Stimulated activated CD4-positive, alpha-beta T cell treated with anti-CD3 and anti-CD28 coated beads, Interleukin-12 subunit alpha, Interleukin-12 subunit beta, amount 100 ng/mL, for 24 hours (primary cell): ENCODE results near the gene CDCA5.
A peak's percentile ranks its signal among the peaks of the same experiment; 100 is the strongest.

Experiments
- DNase-seq, 2 experiments: peaks; one replicate each; pipeline ENCODE4 v3.0.0-alpha.2; 2020; ENCODE audit warnings: low read depth in 2 of 2

CDCA5 gene, protein sequence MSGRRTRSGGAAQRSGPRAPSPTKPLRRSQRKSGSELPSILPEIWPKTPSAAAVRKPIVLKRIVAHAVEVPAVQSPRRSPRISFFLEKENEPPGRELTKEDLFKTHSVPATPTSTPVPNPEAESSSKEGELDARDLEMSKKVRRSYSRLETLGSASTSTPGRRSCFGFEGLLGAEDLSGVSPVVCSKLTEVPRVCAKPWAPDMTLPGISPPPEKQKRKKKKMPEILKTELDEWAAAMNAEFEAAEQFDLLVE

DNA sequence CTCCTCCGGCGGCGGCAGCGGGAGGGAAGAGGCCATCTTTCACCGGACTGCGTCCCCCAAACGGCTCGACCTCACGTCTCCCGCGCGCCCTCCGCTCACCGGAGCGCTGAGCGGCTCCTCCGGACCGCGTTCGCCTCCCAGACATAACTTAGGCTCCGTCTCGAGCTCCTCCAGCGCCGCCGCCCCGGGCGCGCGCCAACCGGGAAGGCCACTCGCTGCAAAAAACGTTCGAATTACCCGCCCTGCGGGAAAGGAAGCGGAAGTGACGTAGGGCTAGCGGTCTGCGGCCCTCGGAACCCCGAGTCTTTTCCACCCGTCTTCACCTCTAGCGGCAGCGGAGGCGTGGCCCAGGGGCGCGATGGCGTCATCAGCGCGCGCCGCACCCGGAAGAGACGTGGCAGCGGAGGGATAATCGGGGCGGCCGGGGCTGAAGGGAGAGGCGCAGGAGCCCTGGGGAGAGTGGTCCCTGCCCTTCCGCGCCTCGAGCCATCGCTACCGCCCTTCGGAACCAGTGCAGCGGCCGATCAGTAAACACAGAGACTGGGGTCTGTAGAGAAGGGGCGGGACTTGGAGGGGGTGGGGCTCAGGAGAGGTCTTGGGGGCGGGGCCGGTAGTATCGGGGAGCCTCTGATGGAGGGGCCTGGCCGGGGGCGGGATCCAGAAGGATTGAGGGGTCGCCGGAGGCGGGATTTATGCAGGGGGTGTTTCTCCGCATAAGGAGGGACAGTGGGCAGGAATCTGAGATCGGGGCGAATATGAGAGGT is at the start of gene CDCA5, which contains the start of gene ZFPL1:
TSS of gene CDCA5 (minus strand) at position 207 of the 764 bp plus-strand sequence. CDS start at position 145, 62 bp downstream.
TSS of gene ZFPL1 (plus strand) at position 389 of the 764 bp plus-strand sequence. CDS start 477 bp downstream, outside the sequence.
- peak; percentile 92 to 93 for DNase-seq

DNA sequence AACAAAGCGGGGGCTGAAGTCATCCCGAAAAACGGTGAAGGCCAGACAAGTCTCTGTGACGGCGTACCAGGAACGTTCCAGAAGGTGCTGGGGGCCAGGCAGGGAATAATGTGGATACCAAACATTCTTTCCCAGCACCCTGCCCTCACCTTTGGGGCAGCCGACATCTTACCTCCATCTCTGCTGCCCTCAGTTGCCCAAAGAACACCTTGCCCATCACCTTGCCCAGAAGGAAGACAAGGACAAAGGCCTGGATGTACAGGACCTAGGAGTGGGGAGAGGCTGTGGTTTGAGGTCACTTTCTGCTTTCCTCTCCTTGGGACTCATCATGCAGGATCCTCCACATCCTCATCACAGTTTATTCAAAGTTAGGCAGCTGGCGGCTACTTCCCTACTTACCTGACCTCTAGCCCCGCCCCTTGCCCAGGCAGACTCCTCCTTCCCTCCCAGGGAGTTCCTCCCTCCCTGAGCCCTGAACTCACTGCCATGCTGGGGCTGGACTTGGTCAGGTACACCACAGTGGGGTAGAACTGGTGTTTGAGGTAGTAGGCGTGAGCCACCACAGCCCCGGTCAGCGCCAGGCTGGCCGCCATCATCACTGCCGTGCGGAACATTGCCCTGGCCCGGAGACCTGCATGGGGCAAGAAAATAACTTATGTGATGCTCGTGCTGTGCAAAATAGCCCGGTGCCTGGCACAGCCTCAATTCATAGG is 49.3 kb upstream of the CDCA5 start:
- DNase-seq: peak in 1 of 2 experiments; percentile 66

DNA sequence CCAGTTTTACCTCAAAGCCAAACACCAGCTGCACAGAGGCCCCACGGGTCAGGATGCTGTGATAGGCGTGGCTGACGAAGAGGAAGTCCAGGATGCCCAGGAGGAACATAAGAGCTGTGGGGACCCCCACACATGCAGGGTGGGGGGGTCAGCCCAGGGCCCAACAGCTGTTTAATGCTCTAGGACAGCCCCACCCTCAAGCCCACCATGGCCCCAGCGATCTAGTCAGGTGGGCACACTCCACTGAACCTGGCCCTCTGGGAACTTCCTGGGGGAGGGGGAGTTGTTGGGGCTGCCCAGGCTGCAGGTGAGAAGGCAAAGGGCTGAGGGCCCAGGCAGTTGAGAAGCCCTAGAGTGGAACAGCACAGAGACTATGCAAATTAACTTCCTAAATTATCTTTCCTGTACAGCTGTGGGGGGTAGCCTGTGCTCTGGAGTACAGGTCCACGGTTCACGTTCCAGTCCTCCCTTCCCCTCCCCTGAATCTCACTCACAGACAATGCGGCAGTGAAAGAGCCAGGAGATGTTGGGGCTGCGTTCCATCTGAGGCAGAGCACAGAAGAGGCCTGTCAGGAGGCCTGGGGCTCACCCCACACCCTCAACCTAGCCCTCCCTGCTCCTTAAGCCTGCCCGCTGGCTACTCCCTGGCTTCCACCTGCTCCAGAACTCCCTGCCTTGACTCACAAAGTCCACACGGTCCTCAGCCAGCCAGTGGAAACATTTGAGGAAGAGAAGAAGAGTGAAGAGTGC is 48.6 kb upstream of the CDCA5 start:
- no peak for DNase-seq

DNA sequence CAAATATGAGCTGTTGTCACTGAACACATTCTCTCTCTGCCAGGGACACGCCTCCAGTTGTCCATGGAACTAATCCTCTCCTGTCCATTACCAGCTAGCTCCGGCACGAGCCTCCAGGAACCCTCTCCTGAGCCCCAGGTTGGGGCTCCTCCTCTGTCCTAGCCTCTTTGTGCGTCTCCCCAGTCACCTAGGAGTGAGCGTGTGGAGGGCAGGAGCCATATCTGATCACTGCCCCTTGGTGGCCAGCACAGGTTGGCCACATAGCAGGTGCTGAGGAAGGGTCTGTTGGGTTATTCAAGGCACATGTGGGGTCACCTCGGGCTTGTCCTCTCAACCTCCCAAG is 48.0 kb upstream of the CDCA5 start:
- no peak for DNase-seq

DNA sequence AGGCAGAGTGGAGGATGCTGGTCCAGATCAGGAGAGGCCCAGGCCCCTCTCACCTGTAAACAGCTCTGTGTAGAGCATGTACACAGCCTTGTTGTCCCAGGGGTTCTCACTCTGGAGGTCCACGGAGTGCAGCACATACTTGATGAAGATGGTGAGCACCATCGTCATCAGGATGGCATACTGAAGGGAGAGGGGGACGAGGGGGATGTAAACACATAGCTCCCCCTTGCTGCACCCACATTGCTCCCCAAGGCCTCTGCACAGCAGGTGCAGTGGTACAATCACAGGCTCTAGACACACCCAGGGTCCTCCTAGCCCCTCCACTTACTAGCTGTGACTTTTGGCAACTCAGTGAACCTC is 47.6 kb upstream of the CDCA5 start:
- DNase-seq: no peak

DNA sequence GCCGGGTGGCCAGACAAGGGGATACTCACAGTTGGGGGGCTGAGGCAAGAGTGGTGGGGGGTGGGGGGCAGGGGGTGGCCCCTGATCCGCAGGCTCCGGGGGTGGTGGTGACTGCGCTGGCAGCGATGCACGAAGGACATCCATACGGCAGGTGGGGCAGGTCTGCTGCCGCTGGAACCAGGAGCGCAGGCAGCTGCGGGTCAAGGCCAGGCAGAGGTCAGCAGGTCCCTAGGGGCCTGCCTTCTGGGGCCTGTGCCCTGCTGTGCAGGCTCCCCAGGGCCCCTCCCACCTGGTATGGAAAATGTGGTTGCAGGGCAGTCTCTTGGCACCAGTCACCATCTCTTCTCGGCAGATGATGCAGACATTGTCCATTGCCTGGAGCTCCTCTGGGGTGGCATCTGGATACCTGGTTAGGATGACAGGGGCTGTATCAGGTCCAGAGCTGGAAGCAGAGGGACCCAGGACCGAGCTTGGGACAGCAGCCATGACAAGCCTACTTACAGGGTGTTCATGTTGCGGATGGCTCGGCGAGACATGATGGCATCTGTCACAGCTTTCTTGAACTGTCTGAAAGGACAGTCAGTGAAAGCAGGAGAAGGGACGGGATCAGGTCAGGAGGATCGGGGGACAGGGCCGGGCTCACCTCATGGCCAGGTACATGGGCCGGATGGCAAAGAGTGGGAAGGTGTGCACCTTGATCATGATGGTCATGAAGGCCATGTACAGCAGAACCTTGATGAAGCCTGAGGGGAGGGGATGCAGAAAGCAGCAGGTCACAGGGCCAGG is 47.0 kb upstream of the CDCA5 start:
- DNase-seq: no peak

DNA sequence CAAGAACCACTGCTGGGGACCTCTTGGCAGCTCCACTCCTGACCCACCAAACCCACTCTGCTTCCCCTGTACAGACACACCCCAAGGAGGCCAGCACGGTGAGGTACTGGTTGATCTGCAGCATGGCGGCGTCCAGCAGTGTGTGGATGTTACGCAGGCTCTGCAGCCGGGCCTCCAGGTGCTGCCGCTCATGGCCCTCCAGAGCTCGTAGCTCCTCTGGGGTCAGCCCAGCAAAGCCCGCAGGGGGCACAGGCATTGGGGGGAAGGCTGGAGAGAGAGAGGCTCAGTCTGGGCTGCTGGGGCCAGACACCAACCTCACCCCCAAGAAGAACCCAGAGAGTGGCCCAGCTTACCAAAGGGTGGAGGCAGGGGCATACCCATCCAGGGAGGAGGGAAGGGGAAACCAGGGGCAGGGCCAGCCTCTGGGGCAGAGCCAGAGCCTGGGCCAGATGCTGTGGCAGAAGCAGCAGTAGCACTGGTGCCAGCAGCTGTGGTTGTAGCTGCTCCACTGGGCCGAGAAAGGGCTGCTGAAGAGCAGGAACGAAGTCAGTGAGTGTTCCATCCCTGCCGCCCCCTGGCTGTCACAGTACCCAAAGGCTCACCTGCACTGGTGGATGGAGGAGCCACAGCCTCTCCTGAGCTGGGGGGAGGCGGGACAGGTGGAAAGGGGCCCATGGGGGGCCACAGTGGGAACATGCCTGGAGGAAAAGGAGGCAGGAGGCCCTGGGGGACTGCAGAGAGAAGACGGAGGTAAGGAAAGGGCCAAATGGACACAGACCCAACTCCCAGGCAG is 46.0 kb upstream of the CDCA5 start:
- DNase-seq: no peak

DNA sequence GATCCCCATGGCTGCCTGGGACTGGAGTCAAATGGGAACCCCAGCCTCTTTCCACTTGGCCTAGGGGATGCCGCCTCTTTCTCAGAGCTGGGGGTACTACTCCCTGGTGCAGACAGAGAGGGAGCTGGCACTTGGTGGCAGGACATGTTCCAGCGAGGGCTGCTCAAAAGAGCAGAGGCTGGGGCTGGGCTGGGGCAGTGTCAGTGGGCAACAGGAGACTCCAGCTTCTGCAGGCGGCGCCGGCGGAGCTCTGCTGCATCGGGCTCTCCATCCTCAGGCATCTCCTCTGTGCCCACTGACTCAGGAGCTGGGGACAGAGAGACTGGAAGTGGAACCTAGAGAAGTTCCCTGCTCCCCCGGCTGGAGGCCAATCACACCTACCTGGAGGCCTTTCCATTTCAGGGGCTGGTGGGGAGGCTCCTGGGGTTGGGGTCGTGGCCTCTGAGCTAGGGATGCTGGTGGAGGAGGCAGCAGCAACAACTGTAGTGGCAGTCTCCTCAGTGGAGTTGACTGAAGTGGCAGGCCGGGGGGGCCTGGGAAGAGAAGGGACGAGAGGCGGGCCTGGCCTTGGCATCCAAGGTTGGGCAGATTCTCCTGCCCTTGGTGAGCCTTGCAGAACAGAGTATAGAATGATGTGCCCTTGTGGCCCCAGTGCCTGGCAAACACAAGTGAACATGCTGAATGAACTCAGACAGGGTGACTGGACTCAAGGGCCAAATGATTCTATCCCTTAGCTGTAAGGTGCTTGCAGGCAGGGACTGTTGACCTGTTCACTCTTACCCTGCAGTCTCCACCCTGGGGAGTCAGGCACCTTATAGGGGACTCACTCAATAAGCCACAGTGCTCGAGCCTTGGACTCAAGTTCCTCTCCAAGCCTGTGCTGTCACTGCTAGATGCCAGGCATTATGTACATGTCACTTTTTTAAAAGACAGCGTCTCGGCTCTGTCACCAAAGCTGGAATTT is 44.6 kb upstream of the CDCA5 start:
- DNase-seq: no peak

DNA sequence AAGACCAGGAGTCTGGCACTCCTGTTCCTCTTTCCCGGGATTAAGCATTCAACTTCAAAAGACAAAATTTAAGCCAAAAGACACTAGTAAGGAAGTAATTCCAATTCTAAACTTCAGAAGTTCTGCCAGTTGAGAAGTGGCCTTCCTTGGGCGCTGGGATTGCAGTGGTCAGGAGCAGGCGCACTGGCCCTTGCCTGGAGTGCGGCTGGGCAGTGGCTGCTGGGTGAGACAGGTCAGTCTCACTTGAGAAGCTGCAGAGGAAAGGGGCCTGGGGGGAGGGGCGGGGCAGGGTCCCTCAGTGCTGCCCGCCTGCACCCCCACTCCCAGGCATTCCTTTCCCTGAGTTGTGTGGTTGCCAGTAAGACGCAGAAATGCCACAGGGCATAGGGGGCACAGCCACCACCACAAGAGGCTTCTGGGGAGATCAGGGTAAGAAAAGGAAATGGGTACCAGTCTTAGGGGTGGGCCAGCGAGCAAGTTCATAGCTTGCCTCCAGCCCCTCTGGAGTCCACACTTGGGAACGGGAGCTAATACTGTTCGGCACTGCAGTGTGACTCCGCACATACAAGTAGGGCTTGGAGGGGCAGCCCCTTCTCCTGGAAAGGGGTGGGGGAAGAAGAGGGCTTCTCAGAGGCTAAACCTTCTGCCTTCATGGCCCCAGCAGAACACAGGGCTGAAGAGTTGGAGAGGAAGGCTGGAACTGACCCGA is 43.8 kb upstream of the CDCA5 start:
- DNase-seq: no peak

DNA sequence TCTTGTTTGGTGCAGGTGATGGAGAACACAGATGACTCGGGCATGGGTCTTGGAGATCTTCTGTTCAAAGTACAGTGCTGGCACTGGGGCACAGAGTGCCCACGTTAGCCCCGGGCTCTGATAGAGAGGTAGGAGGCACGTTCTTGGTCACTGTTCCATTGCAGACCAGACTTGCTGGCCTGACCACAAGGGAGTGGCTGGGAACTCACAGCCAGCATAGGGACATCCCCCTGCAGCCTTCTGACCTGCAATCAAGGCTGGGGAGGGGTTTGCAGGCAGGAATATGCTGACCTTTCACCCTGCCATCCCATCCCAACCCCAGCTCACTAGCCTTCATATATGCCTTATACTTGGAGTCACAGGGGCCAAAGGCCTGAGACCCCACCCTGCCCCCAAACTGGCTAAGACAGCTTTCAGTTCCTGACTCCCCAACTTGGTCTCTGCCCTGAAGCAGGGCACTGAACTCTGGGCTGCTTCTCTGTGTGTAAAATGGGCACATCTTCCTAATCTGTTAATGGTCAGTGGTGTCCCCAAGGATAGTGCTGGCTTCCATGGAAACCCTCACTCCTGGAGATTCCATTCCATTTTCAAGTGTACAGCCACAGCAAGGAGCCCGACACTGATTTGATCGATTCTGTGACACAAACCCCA is 42.9 kb upstream of the CDCA5 start:
- DNase-seq: no peak

DNA sequence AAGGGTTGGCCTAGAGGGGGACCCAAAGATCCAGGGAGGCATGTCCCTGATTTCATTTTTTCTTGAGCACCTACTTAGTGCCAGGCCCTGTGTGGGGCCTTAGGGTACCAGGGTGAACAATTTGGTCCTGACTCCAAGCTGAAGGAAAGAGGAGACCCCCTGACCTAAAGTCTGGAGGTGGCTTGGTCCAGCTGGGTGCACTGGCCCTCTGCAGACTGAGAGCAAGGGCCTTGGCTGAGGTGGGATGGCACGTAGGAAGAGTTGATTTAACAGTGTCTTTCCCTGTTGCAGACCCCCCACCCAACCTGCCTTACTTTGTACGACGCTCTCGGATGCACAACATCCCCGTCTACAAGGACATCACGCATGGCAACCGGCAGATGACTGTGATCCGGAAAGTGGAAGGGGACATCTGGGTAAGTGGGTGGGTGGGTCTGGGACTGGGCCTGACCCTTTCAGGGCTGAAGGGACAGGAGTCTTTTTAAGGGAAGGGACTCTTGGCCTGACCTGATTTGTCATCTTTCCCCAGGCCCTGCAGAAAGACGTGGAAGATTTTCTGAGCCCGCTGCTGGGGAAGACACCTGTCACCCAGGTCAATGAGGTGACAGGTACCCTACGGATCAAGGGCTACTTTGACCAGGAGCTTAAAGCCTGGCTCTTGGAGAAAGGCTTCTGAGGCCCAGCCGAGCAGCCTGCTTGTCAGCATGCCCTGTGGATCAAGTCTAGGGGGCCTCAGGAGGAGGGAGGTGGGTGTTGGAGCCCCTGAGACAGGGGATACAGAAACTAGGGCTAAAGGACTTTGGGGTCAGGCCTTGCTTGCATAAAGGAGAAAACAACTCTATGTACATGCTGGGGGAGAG is 41.6 kb upstream of the CDCA5 start:
- no peak for DNase-seq

DNA sequence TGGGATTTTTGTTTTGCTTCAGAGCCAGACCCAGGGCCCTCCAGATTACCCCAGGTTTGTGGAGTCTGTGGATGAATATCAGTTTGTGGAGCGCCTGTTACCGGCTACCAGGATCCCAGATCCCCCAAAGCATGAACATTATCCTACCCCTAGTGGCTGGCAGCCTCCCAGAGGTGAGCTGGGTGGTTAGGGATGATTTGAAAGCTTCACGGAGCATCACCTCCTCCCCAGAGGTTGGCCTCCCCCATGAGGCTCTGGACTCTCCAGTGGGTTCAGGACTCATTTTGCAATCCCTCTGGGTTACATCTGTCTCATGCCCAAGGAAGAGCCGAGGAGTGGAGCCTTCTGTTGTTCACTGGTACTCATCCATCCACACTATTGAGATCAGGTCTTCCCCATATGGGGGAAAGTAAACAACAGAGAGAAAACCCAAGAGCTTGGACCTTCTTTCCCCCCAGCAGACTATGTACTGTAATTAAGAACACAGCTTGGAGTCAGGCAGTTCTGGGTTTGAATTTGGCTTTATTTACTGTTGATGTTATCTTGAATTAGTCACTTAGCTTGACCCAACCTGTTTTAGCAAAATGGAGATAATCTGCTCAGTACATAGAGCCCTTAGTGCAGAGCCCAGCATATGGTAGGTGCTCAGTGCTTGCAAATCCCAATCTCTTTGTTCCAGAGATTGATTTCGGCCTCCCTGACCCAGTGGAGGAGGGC is 40.8 kb upstream of the CDCA5 start:
- DNase-seq: no peak

DNA sequence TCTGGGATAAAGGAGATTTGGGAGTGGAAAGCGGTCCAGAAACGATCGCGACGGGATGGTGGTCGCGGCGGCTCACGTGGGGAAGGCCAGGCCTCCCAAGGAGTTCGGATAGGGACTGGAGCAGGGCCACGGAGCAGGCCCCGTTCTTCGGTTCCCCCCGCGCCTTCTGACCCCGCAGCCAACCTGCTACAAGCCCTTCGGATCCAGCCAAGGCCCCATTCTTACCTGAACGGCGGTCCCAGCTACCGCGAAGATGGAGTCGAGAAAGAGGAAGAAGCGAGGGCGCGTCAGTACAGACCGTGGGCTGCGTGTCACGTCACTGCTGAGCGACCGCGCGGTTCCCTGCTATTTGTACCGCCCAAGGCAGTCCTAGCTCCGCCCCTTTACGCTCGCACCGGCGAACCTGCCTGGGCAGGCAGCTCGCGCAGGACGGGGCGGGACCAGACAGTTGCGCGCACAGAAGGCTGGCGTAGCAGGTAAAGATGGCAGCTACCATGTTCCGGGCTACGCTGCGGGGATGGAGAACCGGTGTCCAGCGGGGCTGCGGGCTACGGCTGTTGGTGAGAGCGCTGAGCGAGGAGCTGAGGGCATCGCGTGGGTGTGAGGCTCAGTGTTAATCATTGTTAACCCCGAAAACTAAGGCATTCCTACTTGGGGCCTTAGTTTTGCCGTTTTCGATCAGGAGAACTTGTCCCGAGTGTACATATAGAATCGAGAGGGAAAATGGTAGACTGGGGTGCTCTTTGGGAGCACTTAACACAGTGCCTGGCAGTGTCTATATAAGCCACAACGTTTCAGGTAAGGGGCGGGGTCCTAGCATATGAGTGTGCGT is 38.2 kb upstream of the CDCA5 start, which contains the start of the genes FAU and MRPL49:
TSS of gene FAU (minus strand) at position 270 of the 832 bp plus-strand sequence. CDS start 321 bp downstream, outside the sequence.
TSS of gene MRPL49 (plus strand) at position 457 of the 832 bp plus-strand sequence. CDS start at position 483, 26 bp downstream.
- peak; percentile 96 to 99 for DNase-seq

DNA sequence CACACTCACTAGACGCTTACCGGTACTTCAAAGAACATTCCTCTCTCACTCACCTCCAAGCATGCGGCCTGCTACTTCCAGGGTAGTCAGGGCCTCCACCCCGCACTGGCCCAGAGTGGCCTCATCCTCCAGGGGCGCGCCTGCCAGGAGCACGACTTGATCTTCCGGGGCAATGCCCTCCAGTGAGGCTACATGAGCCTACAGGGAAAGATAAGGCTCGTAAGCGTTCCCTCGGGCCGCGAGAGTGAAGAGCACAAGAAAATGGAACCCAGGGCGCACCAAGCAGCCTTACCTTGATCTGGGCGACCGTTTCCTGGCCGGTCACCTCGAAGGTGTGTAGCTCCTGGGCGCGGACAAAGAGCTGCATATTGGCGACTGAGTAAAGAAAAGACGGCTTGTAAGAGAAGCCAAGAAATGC is 37.6 kb upstream of the CDCA5 start:
- DNase-seq: no peak

DNA sequence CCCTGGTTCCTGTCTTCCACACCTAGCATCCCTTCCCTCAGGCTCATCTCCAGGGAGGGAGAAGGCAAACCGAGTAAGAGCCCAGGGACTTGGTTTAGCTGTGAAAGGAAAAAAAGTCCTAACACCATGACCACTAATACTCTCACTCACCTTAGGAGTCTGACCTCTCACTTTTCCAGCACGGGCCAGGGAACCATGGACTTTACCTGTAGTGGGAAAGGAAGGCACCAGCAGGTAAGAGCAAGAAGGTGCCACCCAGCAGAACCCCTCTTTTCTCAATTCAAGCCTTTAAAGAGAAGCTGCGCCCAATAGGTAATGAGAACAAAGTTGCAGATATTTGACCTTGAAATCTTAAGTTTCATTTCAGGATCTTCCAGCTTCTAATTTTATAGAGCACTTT is 37.0 kb upstream of the CDCA5 start:
- no peak for DNase-seq
